Pulmonary artery endothelial cell (primary cell): Measurements from ENCODE around the gene EIF4G2. TPM values are rescaled to one million over a fixed set of nuclear protein-coding genes. Genes with fewer than 3 reads are reported as not detected.

ENCODE experiments used
- DNase-seq: peaks from one replicate; pipeline ENCODE4 v3.0.0-alpha.2; 2011; ENCODE audit warnings: low read depth, low spot score
- total RNA-seq: library from RNA; depleted of rRNA; stranded (reverse); fragments of >200 nt; gene quantifications from 2 replicates; pipeline ENCODE4 v1.2.3, GENCODE V29; 2014

EIF4G2 gene
- total RNA-seq, 1 donor from 2014 or later: 884 TPM

DNA sequence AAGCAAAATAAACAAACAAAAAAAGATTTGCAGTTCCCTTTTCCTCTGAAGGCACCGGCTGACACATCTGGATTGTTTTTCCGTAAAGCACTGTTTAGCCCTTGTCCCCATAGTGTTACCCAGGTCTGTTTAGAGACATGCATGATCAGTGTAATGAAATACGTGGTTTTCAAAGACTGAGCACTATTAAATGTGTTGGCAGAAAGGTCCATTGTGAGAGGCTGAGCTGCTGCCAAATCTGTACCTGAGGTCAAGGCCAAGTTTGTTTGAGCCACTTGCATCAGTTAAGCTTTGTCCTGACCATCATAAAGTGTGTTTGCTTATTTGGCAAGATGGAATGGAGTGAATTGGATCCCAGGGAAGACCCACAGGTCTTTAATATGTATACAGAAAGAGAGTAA lies 31.3 kb downstream of the EIF4G2 start:
- DNase-seq: no peak

DNA sequence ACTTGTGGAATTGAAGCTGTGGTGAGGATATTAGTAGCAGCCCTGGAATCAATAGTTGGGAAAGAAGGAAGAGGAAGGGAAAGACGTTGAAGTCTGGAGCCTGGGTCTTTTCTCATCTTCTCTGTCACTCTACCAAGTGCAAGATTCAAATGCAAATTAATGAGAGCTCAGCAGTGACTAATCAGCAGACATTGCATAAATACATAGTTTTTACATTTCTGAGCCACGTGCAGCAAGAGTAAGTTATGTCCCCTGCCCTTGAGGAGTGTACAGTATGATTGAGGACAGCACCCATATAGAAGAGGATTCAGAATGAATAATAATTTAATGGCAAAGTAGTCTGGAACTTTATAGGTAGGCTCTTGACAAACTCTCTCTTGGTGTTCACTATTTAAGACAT lies 33.9 kb downstream of the EIF4G2 start:
- no peak for DNase-seq

DNA sequence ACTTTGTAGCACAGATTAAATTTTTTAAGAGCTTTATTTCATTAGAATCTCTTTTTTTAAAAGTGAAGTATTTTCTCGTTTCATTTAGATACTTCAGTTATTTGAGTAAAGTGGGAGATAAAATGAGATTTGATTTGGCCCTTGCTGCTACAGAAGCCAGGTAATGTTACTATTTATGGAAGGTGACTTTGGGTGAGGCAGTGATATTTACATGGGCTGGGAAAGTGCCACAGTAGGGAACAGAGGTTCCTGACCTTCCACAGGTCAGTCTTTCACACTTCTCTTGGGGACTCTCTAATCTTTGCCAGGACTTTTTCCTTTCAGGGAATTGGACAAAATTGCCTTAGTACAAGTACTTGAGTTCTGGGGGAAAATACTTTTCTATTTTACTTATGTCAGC lies 37.3 kb downstream of the EIF4G2 start:
- no peak for DNase-seq

DNA sequence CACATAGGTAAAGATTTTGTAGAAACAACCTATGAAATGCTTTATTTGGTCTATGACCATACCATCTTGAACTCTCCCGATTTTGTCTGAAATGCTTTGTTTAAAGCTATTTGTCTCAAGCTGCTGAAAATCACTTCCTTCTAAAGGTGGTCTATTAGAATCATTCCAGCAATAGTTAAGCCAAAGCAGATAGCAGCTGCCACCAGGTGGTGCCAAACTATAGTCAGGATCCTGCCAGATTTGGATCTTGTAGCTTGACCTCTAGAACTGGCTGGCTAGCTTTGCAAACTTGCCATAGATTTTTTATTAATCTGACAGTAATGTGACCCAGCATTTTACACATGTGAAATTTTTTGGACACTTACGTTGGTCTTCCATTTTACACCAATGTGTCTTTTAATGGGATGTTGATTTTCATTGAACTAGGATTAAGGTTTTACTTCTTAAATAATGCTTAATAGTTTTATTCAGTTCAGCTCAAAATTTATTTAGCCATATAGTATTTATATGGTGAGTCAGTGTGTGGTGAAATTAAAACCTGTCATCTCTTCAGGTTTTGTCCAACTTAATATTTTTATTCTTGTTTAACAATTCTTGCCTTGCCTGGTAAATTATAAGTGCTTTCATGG lies 38.0 kb downstream of the EIF4G2 start:
- no peak for DNase-seq

DNA sequence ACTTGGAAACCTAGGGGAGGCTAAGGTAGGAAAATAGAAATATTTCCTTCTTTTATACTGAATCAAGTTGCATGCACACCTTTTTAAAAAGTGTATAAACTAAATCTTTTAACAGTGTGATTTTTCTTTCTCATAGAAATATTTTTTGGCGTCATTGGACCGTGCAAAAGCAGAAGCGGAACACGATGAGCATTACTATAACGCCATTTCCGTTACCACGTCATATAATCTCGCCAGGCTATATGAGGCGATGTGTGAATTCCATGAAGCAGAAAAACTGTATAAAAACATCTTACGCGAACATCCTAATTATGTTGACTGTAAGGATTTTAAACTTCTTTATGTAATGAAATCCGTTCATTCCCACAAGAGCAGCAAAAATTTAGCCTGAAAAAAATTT lies 44.3 kb downstream of the EIF4G2 start:
- DNase-seq: no peak

DNA sequence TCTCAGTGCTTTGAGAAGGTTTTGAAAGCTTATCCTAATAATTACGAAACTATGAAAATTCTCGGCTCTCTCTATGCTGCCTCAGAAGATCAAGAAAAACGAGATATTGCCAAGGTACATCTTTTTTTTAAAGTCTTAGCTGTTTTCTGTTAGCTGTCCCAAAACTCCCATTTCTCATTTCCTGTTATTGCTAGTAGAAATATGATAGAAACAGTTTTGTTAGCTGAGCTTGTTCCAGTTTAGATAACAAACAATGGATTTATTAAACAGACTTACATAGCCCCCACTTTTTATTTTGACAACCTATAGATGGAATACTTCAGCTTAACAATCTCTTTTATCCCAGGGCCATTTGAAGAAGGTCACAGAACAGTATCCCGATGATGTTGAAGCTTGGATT lies 45.0 kb downstream of the EIF4G2 start:
- DNase-seq: no peak

DNA sequence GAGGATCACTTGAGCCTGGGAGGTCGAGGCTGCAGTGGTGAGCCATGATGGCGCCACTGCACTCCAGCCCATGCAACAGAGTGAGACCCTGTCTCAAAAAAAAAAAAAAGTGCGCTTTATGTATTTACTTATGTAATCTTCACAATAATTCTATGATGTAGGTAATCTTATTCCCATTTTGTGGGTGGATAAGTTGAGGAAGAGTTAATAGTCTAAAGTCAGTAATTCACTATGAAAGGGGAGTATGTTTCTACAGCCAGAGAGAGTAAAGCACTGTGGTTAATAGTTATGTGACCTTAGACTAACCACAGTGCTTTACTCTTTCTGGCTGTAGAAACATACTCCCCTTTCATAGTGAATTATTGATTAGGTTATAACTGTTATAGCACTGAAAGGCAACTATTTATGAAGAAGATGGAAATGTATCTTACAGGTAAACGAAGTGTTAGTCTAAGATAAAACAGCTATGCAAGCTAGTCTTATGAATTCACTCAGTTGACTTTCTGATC lies 45.8 kb downstream of the EIF4G2 start:
- no peak for DNase-seq

DNA sequence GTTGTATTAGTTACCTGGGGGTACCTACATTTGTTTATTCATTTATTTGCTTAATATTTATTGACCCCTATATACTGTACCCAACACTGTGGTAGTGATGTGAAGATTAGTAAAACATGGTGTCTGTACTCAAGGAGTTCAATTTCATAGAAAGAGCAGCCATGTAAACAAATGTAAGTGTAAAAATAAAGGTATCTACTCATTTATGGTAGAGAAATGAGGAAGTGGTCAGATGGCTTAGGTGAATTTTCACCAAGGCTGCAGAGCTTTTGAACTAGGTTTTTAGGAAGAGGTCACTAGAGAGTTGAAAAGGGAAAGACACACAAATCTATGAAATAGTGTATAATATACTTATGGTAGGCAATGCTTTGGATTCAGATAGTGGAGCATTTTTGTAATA lies 46.5 kb downstream of the EIF4G2 start:
- DNase-seq: no peak

DNA sequence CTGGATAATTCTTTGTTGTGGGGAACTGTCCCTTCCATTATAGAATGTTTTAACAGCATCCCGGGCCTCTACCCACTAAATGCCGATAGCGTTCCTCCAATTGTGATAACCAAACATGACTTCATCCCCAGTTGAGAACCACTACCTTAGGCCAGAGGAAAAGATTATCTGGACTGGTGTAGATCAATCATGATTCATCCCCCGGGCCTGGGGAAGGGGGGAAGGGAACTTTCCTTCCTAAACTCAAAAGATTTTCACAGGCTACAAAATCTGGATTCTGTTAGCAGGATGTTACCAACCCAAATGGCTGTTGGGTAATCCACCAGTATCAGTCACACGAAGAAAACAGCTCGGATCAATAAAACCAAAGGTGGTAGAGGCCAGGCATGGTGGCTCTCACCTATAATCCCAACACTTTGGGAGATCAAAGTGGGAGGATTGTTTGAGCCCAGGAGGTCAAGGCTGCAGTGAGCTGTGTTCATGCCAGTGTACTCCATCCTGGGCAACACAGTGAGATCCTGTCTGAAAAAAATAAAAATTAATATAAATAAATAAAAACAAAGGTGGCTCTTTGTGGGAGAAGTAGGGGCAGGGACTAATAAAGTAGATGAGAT lies 47.5 kb downstream of the EIF4G2 start:
- no peak for DNase-seq

DNA sequence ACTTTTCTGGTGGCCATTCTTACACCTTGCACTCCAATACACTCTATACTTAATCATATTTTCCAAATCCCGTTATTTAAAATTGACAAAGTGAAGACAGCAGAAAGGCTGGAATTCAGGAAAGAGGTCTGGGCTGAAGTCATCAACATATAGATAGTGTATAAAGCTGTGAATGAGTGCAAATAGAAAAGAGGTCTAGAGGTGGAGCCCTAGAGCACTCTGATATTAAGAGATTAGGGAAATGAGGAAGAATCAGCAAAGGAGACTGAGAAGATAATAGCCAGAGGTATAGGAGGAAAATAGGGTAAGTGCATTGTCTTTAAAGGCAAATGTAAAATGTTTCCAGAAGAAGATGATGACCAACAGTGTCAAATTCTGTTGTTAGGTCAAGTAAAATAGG lies 49.8 kb downstream of the EIF4G2 start:
- no peak for DNase-seq

DNA sequence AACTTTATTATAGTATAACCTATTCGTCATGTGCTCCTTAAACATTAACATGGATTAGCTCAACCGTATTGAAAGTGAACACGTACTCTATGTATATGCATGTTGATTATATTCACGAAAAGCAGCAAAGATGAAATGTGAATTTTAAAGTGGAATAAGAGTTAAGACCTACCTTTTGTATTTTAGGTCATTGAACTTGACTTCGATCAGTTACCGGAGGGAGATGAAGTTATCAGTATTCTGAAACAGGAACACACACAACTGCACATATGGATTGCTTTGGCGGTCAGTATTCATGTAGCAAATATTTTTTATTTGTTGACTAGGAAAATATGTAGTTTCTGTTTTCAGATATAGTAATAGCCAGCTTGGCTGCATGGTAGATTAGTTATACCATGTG lies 56.2 kb downstream of the EIF4G2 start:
- DNase-seq: no peak

DNA sequence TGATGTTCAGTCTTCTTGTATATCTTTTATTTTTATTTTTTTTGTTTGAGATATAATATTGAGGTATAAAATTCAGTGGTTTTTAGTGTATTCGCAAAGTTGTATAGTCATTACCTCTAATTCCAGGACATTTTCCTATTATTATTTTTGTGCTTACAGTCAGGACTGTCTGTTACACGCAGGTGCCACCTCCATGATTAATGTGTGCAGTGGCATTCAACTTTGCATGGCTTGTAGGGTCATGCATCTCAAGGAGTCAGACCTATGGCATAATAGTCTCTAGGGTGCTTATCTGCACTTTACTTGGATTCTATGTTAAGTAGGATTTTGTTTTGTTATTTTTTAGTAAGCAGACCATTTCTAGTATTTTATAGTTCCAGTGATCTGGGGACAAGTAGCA lies 56.7 kb downstream of the EIF4G2 start:
- DNase-seq: no peak

DNA sequence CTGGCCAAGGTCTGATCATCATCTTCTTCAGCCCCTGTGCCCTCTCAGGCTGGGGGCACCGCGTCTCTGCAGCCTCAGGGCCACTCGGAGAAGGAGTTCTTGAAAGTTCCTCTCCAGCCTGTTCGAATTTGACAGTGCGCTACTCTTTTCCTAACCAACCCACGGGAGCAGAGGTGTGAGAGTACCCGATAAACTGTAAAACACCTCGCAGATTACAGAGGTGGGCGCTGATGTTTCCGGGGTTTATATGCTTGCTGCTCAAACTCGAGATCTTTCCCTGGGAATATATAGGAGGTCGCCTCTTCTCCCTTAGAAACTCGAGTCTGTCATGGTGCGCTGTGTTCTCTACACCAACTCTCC lies 57.2 kb downstream of the EIF4G2 start:
- no peak for DNase-seq

DNA sequence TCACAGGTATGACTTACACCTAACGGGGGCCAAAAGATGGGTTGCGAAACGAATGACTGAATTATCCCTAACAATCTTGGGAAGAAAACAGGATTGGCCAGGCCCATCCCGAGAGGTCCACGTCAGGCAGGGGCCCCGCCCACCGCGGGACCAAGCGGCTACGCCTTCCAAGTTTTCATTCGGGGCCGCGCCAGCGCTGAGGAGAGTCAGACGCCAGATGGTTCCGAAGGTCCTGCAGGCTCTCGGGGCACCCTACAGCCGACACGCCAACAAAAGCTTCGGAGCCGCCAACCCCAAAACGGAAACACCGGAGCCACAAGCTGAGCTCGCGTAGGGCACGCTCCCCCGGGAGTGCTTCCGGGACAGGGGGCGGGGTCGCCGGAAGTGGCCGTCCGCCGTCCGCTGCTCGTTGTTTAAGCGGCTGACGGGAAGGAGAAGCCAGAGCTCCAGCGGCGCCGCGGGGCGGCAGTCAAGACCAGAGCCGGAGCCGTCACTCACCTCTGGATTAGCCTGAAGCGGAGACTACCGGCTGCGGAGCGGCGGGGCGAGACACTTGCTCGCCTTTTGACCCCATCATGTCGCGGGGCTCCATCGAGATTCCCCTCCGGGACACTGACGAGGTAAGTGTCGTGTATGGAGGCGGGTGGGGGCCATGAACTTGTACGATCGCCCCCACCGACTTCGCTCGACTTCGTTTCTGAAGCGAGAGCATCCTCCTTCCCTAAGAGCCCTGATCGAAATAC lies 57.7 kb downstream of the EIF4G2 start, which contains the start of gene CTR9:
Gene CTR9 (plus strand): TSS at position 409 of the 743 bp plus-strand sequence. CDS start 167 bp downstream, at position 576.
- DNase-seq: peak; percentile 79

DNA sequence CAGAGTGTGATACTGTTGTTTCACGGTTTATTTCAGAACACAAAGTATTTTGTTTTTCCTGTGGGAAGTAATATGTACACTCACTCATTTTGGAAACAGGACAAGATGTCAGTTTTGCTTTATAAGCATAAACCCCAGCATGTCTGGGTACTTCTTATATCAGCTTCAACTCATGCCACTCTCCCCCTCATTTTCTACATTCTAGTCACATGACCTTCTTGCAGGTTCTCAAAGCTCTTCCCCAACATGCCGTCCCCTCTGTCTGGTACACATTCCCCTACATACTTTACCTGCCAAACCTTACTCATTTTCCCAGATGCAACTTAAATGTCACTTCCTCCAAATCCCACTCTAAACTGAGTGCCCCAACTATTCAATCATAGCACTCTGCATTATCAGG lies 59.2 kb downstream of the EIF4G2 start:
- no peak for DNase-seq

DNA sequence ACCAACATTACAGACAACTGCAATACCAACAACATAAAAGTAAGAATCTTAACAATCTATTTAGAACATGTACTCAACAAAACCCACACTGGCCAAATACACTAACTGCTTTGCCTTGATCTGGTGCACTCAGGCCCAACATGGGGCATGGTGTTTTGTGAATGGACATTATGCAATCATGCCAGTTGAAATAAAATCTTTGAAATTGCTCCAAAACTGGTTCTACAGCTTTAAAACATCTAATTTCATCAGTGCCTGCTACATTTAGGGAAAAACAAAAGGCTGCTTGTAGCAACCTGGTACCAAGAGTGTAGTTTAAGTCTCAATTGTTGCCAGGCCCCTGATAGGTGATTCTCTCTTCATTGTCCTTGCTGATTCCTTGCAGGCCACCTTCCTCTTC lies 61.0 kb downstream of the EIF4G2 start:
- DNase-seq: no peak

Other genes with a start within 250 kb of the EIF4G2 start
- gene LYVE1, start 240.3 kb downstream of the EIF4G2 start, total RNA-seq: 0.81 and 2.2 TPM in 2 replicates
- gene IRAG1, start 115.2 kb downstream of the EIF4G2 start, total RNA-seq: 0.13 and 0.25 TPM in 2 replicates
- gene CTR9, start 57.7 kb downstream of the EIF4G2 start, total RNA-seq: 30.2 and 46.3 TPM in 2 replicates
- 15.2 and 16.1 TPM in 2 replicates for gene ZBED5, start 49.1 kb upstream of the EIF4G2 start, total RNA-seq